ENCODE results near the gene HIPK1.
A peak's percentile ranks its signal among the peaks of the same experiment; 100 is the strongest.

HIPK1 gene

GRCh38 chr1:113941245-113941559 is 12.1 kb downstream of the HIPK1 start:
- no peak for TF ChIP-seq POLR2AphosphoS5 (IDR thresholded peaks at IDR 0.05; ENCODE audit: low read depth)
- TF ChIP-seq CTCF (IDR thresholded peaks at IDR 0.05; ENCODE audit: insufficient read depth, low read length), result no peak
- no peak for TF ChIP-seq GABPA (IDR thresholded peaks at IDR 0.05; ENCODE audit: low read depth)
- no peak for TF ChIP-seq REST (IDR thresholded peaks at IDR 0.05; ENCODE audit: insufficient replicate concordance, low read depth)
- no peak for TF ChIP-seq SPI1 (IDR thresholded peaks at IDR 0.05; ENCODE audit: borderline replicate concordance, low read depth)
- no peak for DNase-seq (ENCODE audit: low read depth in 1 of 2, low spot score in 1 of 2)
- H3K4me3 ChIP-seq (replicated peaks; ENCODE audit: insufficient read depth, low read length), result no peak overlapping the region
- peak overlapping the region; percentile 81 for H3K27ac ChIP-seq (replicated peaks)
- no peaks in the 10 kb centered on the region for H3K27me3 ChIP-seq (ENCODE audit: insufficient read depth, poor library complexity, severe bottlenecking)

GRCh38 chr1:113942527-113942926 is 13.4 kb downstream of the HIPK1 start:
- DNase-seq (ENCODE audit: low read depth in 1 of 2, low spot score in 1 of 2), result no peak
- no peaks in the 10 kb centered on the region for H3K27me3 ChIP-seq (ENCODE audit: insufficient read depth, poor library complexity, severe bottlenecking)
- H3K4me3 ChIP-seq (replicated peaks; ENCODE audit: insufficient read depth, low read length), result no peak overlapping the region
- peak overlapping the region; percentile 81 for H3K27ac ChIP-seq (replicated peaks)
- TF ChIP-seq CTCF (IDR thresholded peaks at IDR 0.05; ENCODE audit: insufficient read depth, low read length) (no peak), REST (IDR thresholded peaks at IDR 0.05; ENCODE audit: insufficient replicate concordance, low read depth) (no peak), GABPA (IDR thresholded peaks at IDR 0.05; ENCODE audit: low read depth) (no peak), POLR2AphosphoS5 (IDR thresholded peaks at IDR 0.05; ENCODE audit: low read depth) (no peak)

GRCh38 chr1:113943028-113943811 is 14.1 kb downstream of the HIPK1 start:
- TF ChIP-seq REST (IDR thresholded peaks at IDR 0.05; ENCODE audit: insufficient replicate concordance, low read depth) (no peak), SPI1 (IDR thresholded peaks at IDR 0.05; ENCODE audit: borderline replicate concordance, low read depth) (no peak), CTCF (IDR thresholded peaks at IDR 0.05; ENCODE audit: insufficient read depth, low read length) (no peak), GABPA (IDR thresholded peaks at IDR 0.05; ENCODE audit: low read depth) (no peak), POLR2AphosphoS5 (IDR thresholded peaks at IDR 0.05; ENCODE audit: low read depth) (peak; percentile 42; the same call in 1 of the 2 replicates)
- Histone ChIP-seq H3K4me3 (replicated peaks; ENCODE audit: insufficient read depth, low read length) (no peak overlapping the region), H3K27me3 (ENCODE audit: insufficient read depth, poor library complexity, severe bottlenecking) (no peaks in the 10 kb centered on the region), H3K27ac (replicated peaks) (peak overlapping the region; percentile 81)
- peak; percentile 58 to 92 for DNase-seq (ENCODE audit: low read depth in 1 of 2, low spot score in 1 of 2)

All from HL-60 (cell line).